Thoracic aorta (tissue), 2 donors: ENCODE measurements around the gene GNAO1. TPM values are rescaled to one million over a fixed set of nuclear protein-coding genes. Genes with fewer than 3 reads are reported as not detected.
"Not testable (repeated sequence)": the region's sequence is repeated elsewhere in the genome, so short reads cannot be mapped to it uniquely, and the experiment has no call there.

Experiments
- ATAC-seq: fragments of 150-250 bp; one replicate; pipeline ENCODE4 v1.8.0; 2017; ENCODE audit warnings: low read depth; ENCODE audit not compliant: insufficient number of reproducible peaks, low FRiP score
- DNase-seq: peaks from one replicate; pipeline ENCODE4 v3.0.0-alpha.2; 2020; ENCODE audit warnings: low spot score
- H3K27ac ChIP-seq, 2 donors: fragments of 200-600 bp; sonication (generic); 1 replicate in 1 of 2; 2 replicates in 1 of 2; pipeline ENCODE4 v1.5.1; 2016; ENCODE audit warnings: mild to moderate bottlenecking in 2 of 2, moderate library complexity in 2 of 2
- H3K27me3 ChIP-seq: fragments of 200-600 bp; sonication (generic); replicated peaks from 2 replicates; pipeline ENCODE4 v1.6.0; 2016; ENCODE audit warnings: mild to moderate bottlenecking; ENCODE audit not compliant: insufficient read depth
- H3K36me3 ChIP-seq: fragments of 200-600 bp; sonication (generic); one replicate; pipeline ENCODE4 v1.5.1; 2016
- H3K4me1 ChIP-seq, 2 donors: fragments of 200-600 bp; sonication (generic); 1 replicate in 1 of 2; 2 replicates in 1 of 2; pipeline versions ENCODE4 v1.5.1 to v1.6.0; 2016; ENCODE audit warnings: low read depth in 2 of 2, mild to moderate bottlenecking in 1 of 2; ENCODE audit not compliant: control insufficient read depth in 1 of 2
- H3K4me3 ChIP-seq: fragments of 200-600 bp; sonication (generic); 2 replicates; pipeline ENCODE4 v1.5.1; 2016; ENCODE audit warnings: mild to moderate bottlenecking
- H3K9me3 ChIP-seq: fragments of 200-600 bp; sonication (generic); 2 replicates; pipeline ENCODE4 v1.5.1; 2016
- total RNA-seq, 2 donors: library from RNA; depleted of rRNA; stranded (reverse); fragments of >200 nt; gene quantifications; one replicate each; pipeline versions ENCODE4 v1.1.0 to v1.2.3, GENCODE V29; 2016
- TF ChIP-seq, protein P1 (sequence below): fragments of 200-600 bp; sonication (generic); IDR thresholded peaks from one replicate; pipeline ENCODE4 v1.5.1; 2019; ENCODE audit warnings: antibody characterized with exemption

Gene GNAO1
- total RNA-seq, 2 donors from 2014 or later = 2.0 to 4.5 TPM

DNA sequence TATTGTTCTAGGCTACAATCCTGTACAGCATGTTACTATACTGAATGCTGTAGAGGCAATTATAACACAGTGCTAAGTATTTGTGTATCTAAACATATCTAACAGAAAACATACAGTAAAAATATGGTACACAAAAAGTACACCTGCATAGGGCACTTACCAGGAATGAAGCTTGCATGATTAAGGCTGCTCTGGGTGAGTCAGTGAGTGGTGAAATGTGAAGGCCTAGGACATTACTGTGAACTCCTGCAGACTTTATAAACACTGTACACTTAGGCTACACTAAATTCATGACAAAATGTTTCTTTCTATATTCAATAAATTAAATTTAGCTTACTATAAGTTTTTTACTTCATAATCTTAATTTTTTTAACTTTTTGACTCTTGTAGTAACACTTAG is 196.9 kb downstream of the GNAO1 start:
- TF ChIP-seq, protein P1, sequence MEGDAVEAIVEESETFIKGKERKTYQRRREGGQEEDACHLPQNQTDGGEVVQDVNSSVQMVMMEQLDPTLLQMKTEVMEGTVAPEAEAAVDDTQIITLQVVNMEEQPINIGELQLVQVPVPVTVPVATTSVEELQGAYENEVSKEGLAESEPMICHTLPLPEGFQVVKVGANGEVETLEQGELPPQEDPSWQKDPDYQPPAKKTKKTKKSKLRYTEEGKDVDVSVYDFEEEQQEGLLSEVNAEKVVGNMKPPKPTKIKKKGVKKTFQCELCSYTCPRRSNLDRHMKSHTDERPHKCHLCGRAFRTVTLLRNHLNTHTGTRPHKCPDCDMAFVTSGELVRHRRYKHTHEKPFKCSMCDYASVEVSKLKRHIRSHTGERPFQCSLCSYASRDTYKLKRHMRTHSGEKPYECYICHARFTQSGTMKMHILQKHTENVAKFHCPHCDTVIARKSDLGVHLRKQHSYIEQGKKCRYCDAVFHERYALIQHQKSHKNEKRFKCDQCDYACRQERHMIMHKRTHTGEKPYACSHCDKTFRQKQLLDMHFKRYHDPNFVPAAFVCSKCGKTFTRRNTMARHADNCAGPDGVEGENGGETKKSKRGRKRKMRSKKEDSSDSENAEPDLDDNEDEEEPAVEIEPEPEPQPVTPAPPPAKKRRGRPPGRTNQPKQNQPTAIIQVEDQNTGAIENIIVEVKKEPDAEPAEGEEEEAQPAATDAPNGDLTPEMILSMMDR = no peak
- no peak overlapping the region for H3K27ac ChIP-seq
- H3K36me3 ChIP-seq = peaks cover 47% of the 10 kb centered on the region
- ATAC-seq (no peak), DNase-seq (no peak)
- H3K27me3 ChIP-seq = no peaks in the 10 kb centered on the region
- H3K4me1 ChIP-seq = no peaks in the 10 kb centered on the region
- no peak overlapping the region for H3K4me3 ChIP-seq
- H3K9me3 ChIP-seq = no peaks in the 10 kb centered on the region

DNA sequence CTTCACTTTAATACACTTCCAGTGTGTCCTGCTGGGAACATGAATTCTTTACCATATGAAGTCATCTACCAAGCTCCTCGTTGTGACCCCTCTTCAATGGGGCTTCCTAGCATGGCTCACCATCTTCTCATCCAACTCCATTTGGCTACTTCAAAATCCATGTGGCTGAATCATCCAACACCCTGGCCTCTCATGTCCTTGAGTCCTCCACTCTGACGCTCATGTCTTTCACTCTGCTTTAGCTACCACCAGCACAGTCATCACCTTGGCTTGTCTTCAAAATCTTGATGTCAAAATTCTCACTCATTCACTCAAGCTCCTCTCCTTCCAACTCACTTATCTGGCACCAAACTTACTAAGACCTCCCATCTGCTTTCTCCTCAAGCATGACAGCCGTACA is 198.3 kb downstream of the GNAO1 start:
- H3K36me3 ChIP-seq = peaks cover 35% of the 10 kb centered on the region

DNA sequence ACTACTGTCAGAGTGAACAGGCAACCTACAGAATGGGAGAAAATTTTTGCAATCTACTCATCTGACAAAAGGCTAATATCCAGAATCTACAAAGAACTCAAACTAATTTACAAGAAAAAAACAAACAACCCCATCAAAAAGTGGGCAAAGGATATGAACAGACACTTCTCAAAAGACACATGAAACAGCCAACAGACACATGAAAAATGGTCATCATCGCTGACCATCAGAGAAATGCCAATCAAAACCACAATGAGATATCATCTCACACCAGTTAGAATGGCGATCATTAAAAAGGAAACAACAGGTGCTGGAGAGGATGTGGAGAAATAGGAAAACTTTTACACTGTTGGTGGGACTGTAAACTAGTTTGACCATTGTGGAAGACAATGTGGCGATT is 205.4 kb downstream of the GNAO1 start:
- not testable (repeated sequence) for ATAC-seq, H3K9me3 ChIP-seq, H3K27ac ChIP-seq, H3K4me3 ChIP-seq, H3K27me3 ChIP-seq, DNase-seq, H3K4me1 ChIP-seq
- peaks cover 16% of the 10 kb centered on the region for H3K36me3 ChIP-seq

More for the DNA sequence above, 198.3 kb downstream of the GNAO1 start:
- no peaks in the 10 kb centered on the region for H3K9me3 ChIP-seq
- TF ChIP-seq, protein P1 = no peak
- DNase-seq = no peak
- no peak for ATAC-seq
- no peaks in the 10 kb centered on the region for H3K4me1 ChIP-seq
- no peaks in the 10 kb centered on the region for H3K27me3 ChIP-seq
- H3K4me3 ChIP-seq = no peak overlapping the region
- no peak overlapping the region for H3K27ac ChIP-seq

DNA sequence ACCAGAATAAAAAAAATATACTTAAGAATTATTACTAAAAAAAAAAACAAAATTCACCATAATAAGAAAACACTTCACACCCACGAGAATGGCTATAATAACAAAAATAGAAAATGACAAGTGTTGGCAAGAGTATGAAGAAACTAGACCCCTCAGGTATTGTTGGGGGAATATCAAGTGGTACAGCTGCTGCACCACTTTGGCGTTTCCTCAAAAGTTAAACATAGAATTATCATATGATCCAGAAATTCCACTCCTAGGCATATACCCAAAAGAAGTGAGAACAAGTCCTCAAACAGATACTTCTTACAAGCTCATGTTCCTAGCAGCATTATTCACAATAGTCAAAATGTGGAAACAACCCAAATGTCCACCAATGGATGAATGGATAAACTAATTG is 207.8 kb downstream of the GNAO1 start:
- no peak overlapping the region for H3K4me3 ChIP-seq
- no peak overlapping the region for H3K27ac ChIP-seq
- H3K27me3 ChIP-seq = no peaks in the 10 kb centered on the region
- TF ChIP-seq, protein P1 = no peak
- DNase-seq = no peak
- no peaks in the 10 kb centered on the region for H3K4me1 ChIP-seq
- no peak for ATAC-seq
- H3K9me3 ChIP-seq = no peaks in the 10 kb centered on the region
- peaks cover 27% of the 10 kb centered on the region for H3K36me3 ChIP-seq

DNA sequence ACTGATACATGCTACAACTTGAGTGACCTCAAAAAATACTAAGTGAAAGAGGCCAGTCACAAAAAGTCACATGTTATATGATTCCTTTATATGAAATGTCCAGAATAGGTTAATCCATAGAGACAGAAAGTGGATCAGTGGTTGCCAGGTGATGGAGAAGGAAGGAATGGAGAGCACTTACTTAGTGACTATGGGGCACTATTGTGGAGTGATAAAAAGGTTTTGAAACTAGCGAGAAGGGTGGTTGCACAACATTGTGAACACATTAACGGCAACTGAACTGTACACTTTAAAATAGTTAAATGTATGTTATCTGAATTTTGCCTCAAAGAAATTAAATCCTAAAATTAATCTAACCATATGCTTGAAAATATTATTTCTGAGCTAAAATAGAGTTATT is 208.2 kb downstream of the GNAO1 start:
- H3K36me3 ChIP-seq = peaks cover 31% of the 10 kb centered on the region
- H3K4me3 ChIP-seq = no peak overlapping the region
- DNase-seq = no peak
- H3K27ac ChIP-seq = no peak overlapping the region
- TF ChIP-seq, protein P1 = no peak
- no peaks in the 10 kb centered on the region for H3K9me3 ChIP-seq
- H3K27me3 ChIP-seq = no peaks in the 10 kb centered on the region
- no peaks in the 10 kb centered on the region for H3K4me1 ChIP-seq
- ATAC-seq = no peak

DNA sequence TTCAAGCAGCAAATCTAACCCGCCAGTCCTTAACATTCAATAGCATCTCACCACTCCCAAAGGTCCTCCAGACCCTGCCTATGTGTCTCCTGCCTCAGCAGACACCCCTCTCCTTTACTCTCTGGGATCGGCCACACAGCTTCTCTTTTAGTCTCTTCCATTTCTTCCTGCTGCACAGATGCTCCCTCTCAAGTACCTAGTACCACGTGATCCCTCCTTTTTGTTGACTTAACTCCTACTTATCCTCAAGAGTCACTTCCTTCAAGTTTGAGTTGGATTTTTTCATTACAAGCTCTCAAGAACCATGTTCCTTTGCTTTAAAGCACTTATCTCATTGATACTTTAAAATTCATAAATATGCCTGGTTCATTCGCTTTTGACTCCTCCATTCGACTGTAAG is 209.2 kb downstream of the GNAO1 start:
- Histone ChIP-seq H3K9me3 (no peaks in the 10 kb centered on the region), H3K27me3 (no peaks in the 10 kb centered on the region), H3K4me1 (no peaks in the 10 kb centered on the region), H3K36me3 (peaks cover 37% of the 10 kb centered on the region), H3K27ac (no peak overlapping the region), H3K4me3 (no peak overlapping the region)
- ATAC-seq (no peak), DNase-seq (no peak)
- TF ChIP-seq, protein P1 = no peak
